ENCODE measurements around the gene HOXA13. TPM values are rescaled to one million over a fixed set of nuclear protein-coding genes. Genes with fewer than 3 reads are reported as not detected.

HOXA13 gene
- total and polyA plus RNA-seq, 3 experiments from 2014 or later: not detected

DNA sequence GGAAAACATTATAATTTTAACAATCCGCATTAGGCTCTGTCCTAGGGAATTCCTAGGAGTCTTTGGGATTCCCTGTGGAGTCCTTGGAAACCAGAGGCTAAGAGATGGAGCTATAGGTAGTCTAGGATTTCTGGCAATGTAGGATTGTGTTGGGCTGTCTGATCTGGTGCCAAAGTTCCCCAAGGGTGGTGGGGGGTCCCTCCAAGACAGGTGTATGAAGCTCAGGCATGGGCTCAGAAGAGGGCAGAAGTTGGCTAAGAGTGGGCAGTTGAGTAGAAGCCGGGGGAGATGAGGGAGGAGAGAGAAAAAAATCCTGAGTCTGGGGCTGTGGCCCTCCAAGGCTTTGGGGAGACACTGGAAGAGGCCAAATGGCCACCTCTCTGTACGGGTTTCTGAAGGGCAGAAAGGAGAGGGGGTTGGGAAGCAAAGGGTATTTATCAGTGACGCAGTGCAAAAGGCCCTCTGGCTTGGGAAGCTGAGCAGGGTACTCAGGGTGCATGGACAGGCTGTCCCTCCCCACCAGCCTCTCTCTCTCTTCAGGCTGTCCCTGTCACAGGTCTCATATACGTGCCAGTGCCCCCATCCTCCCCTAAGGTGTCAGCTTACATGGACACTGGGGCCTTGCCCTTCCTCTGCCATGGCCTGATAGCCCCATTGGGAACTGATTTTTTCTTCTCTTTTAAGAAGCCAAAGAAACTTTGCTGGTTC, 53.2 kb downstream of the HOXA13 start:
- H3K36me3 Mint-ChIP-seq: no peaks in the 10 kb centered on the region
- peaks cover 13% of the 10 kb centered on the region for H3K4me1 ChIP-seq (ENCODE audit: insufficient read depth, low read length)
- no peaks in the 10 kb centered on the region for H3K36me3 ChIP-seq (ENCODE audit: insufficient read depth, low read length)
- peak overlapping the region in 1 of 7 donors; percentile 10 for H3K4me3 Mint-ChIP-seq
- no peak for DNase-seq
- peaks cover 63 to 77% of the 10 kb centered on the region in 2 donors for H3K27me3 Mint-ChIP-seq
- no peak overlapping the region for H3K27ac ChIP-seq (ENCODE audit: low read depth, low read length)
- ChIA-PET POLR2A (no interaction called here), CTCF (interaction anchor here (1.0 to 1.4 kb wide), 2 partner anchors 14 to 16 kb away, joined by 3 read pairs; no protein-coding TSS in a partner anchor)
- no peak overlapping the region for H3K27ac Mint-ChIP-seq
- peaks cover 49% of the 10 kb centered on the region for H3K27me3 ChIP-seq (ENCODE audit: insufficient read depth, low read length, poor library complexity, severe bottlenecking)
- H3K9me3 Mint-ChIP-seq: no peaks in the 10 kb centered on the region
- H3K9me3 ChIP-seq (ENCODE audit: low read length): no peaks in the 10 kb centered on the region
- peaks cover 9 to 31% (median 19%) of the 10 kb centered on the region in 3 donors for H3K4me1 Mint-ChIP-seq
- no peak overlapping the region for H3K4me3 ChIP-seq (ENCODE audit: low read length)

DNA sequence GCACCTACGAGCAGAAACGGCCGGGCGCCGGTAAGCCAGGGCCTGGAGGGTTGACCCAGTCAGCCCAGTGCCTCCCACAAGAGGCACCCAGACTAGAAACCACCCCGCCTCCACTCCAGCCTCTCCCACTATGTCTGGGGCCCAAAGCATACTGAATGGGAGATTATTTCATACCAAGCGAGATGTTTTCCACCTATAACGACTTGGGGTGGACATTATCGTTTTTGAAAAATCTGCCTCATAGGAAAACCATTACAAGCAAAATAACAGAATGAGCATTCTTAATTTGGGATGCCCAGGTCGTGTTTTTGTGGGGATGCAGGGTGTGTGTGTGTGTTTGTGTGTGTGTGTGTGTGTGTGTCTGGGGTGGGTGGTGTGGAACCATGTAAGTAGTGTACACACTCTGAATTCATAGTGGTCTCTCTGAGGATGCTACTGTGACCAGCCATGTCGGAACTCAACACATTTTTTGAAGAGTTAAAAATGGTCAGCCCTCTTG, 53.9 kb downstream of the HOXA13 start:
- no peaks in the 10 kb centered on the region for H3K9me3 Mint-ChIP-seq
- POLR2A ChIA-PET: no interaction called here

DNA sequence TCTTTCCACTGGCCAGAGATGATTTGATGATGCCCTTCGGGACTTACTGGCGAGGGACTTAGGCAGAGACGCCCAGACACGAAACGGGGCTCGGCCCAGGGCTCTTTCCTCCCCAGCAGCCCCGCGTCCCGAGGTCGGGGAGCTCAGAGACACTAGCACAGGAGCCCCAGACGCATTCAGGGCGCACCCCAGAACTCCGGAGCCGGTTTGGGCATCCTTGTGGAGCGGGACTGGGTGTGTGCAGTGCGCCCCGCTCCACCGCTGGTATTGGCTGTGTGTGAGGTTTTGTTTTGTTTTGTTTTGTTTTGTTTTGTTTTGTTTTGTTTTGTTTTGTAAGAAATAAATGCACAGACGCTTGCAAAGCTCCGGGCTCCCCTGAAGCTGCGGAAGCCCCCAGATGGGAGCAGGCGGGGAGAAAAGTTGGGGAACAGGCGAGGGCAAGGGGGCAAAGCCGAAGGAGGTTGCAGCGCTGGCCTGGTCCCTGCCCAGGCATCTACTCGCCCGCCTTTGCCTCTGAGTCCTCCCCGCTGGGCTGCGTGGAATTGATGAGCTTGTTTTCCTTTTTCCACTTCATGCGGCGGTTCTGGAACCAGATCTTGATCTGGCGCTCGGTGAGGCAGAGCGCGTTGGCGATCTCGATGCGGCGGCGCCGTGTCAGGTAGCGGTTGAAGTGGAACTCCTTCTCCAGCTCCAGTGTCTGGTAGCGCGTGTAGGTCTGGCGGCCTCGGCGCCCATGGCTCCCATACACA, 54.6 kb downstream of the HOXA13 start:
- Mint-ChIP-seq H3K36me3 (no peaks in the 10 kb centered on the region), H3K9me3 (no peaks in the 10 kb centered on the region), H3K4me3 (no peak overlapping the region), H3K27me3 (peaks cover 56 to 77% of the 10 kb centered on the region in 2 donors), H3K27ac (peak overlapping the region in 1 of 8 donors; percentile 7), H3K4me1 (peaks cover 0 to 18% (median 7%) of the 10 kb centered on the region in 3 donors)
- ChIA-PET POLR2A (no interaction called here), CTCF (no interaction called here)
- no peak overlapping the region for H3K4me3 ChIP-seq (ENCODE audit: low read length)
- peaks cover 37% of the 10 kb centered on the region for H3K27me3 ChIP-seq (ENCODE audit: insufficient read depth, low read length, poor library complexity, severe bottlenecking)
- no peak overlapping the region for H3K27ac ChIP-seq (ENCODE audit: low read depth, low read length)
- H3K9me3 ChIP-seq (ENCODE audit: low read length): no peaks in the 10 kb centered on the region
- DNase-seq: no peak
- H3K4me1 ChIP-seq (ENCODE audit: insufficient read depth, low read length): peaks cover under 1% of the 10 kb centered on the region
- no peaks in the 10 kb centered on the region for H3K36me3 ChIP-seq (ENCODE audit: insufficient read depth, low read length)

More for the DNA sequence above, 53.9 kb downstream of the HOXA13 start:
- Mint-ChIP-seq H3K36me3 (no peaks in the 10 kb centered on the region), H3K27me3 (peaks cover 60 to 76% of the 10 kb centered on the region in 2 donors), H3K4me3 (no peak overlapping the region), H3K27ac (no peak overlapping the region), H3K4me1 (peaks cover 2 to 24% (median 12%) of the 10 kb centered on the region in 3 donors)
- no peak for DNase-seq
- Histone ChIP-seq H3K4me3 (ENCODE audit: low read length) (no peak overlapping the region), H3K4me1 (ENCODE audit: insufficient read depth, low read length) (peaks cover 6% of the 10 kb centered on the region), H3K9me3 (ENCODE audit: low read length) (no peaks in the 10 kb centered on the region), H3K27ac (ENCODE audit: low read depth, low read length) (no peak overlapping the region), H3K36me3 (ENCODE audit: insufficient read depth, low read length) (no peaks in the 10 kb centered on the region), H3K27me3 (ENCODE audit: insufficient read depth, low read length, poor library complexity, severe bottlenecking) (peaks cover 42% of the 10 kb centered on the region)
- CTCF ChIA-PET: interaction anchor here (1.0 to 1.4 kb wide), 2 partner anchors 15 to 17 kb away, joined by 3 read pairs; no protein-coding TSS in a partner anchor

- H3K4me3 Mint-ChIP-seq: no peak overlapping the region
- Histone ChIP-seq H3K9me3 (ENCODE audit: low read length) (no peaks in the 10 kb centered on the region), H3K4me3 (ENCODE audit: low read length) (no peak overlapping the region), H3K27ac (ENCODE audit: low read depth, low read length) (no peak overlapping the region), H3K36me3 (ENCODE audit: insufficient read depth, low read length) (no peaks in the 10 kb centered on the region), H3K27me3 (ENCODE audit: insufficient read depth, low read length, poor library complexity, severe bottlenecking) (peaks cover 35% of the 10 kb centered on the region), H3K4me1 (ENCODE audit: insufficient read depth, low read length) (no peaks in the 10 kb centered on the region)
- peaks cover 0 to 13% (median 5%) of the 10 kb centered on the region in 3 donors for H3K4me1 Mint-ChIP-seq
- DNase-seq: no peak
- no peaks in the 10 kb centered on the region for H3K36me3 Mint-ChIP-seq
- no peaks in the 10 kb centered on the region for H3K9me3 Mint-ChIP-seq
- POLR2A ChIA-PET: no interaction called here
- peaks cover 51 to 71% of the 10 kb centered on the region in 2 donors for H3K27me3 Mint-ChIP-seq
- CTCF ChIA-PET: no interaction called here
- no peak overlapping the region for H3K27ac Mint-ChIP-seq
These were observed 55.1 kb downstream of the HOXA13 start for GRCh38 chr7:27144781-27145164.

Other genes with a start within 250 kb of the HOXA13 start
- gene HOXA1, start 104.1 kb downstream of the HOXA13 start, total RNA-seq: under 1 TPM; 0.31 to 0.38 TPM
- 0.75 TPM for gene HOXA1, start 104.1 kb downstream of the HOXA13 start, polyA plus RNA-seq
- gene HOXA2, start 97.4 kb downstream of the HOXA13 start, total RNA-seq: not detected
- not detected for gene HOXA2, start 97.4 kb downstream of the HOXA13 start, polyA plus RNA-seq
- gene HOXA4, start 69.3 kb downstream of the HOXA13 start, total RNA-seq: under 1 TPM in 1 of 2 experiments, not detected in 1; 0.11 TPM
- 0.20 TPM for gene HOXA4, start 69.3 kb downstream of the HOXA13 start, polyA plus RNA-seq
- not detected for gene HOXA5, start 56.4 kb downstream of the HOXA13 start, total RNA-seq
- gene HOXA5, start 56.4 kb downstream of the HOXA13 start, polyA plus RNA-seq: not detected
- gene HOXA6, start 52.3 kb downstream of the HOXA13 start, total RNA-seq: not detected
- gene HOXA6, start 52.3 kb downstream of the HOXA13 start, polyA plus RNA-seq: not detected
- not detected for gene HOXA3, start 47.5 kb downstream of the HOXA13 start, total RNA-seq
- gene HOXA3, start 47.5 kb downstream of the HOXA13 start, polyA plus RNA-seq: not detected
- gene HOXA7, start 43.4 kb downstream of the HOXA13 start, total RNA-seq: not detected
- gene HOXA7, start 43.4 kb downstream of the HOXA13 start, polyA plus RNA-seq: not detected
- not detected for gene HOXA9, start 34.6 kb downstream of the HOXA13 start, total RNA-seq
- gene HOXA9, start 34.6 kb downstream of the HOXA13 start, polyA plus RNA-seq: not detected
- gene HOXA10, start 25.8 kb downstream of the HOXA13 start, total RNA-seq: not detected
- 0.09 TPM for gene HOXA10, start 25.8 kb downstream of the HOXA13 start, polyA plus RNA-seq
- not detected for gene HOXA11, start 14.9 kb downstream of the HOXA13 start, total RNA-seq
- not detected for gene HOXA11, start 14.9 kb downstream of the HOXA13 start, polyA plus RNA-seq
- gene EVX1, start 42.7 kb upstream of the HOXA13 start, total RNA-seq: not detected
- not detected for gene EVX1, start 42.7 kb upstream of the HOXA13 start, polyA plus RNA-seq